GM18508 (cell line): ENCODE results near the gene BRI3.
A peak's percentile ranks its signal among the peaks of the same experiment; 100 is the strongest.

ENCODE experiments used
- ATAC-seq: cut with Tn5 transposase; IDR thresholded peaks from one replicate; pipeline ENCODE4 v1.9.1; 2021; ENCODE audit warnings: moderate number of reproducible peaks; ENCODE audit not compliant: insufficient read depth, unreplicated experiment

The BRI3 gene

GRCh38 chr7:98251601-98252424 is 29.7 kb upstream of the BRI3 start, which contains the start of gene TECPR1:
Gene TECPR1 (minus strand): TSS chr7:98252232. CDS start chr7:98246146, 6,086 bp downstream.
- peak; percentile 92 for ATAC-seq

- peak; percentile 19 for ATAC-seq
These were observed 28.9 kb upstream of the BRI3 start for GRCh38 chr7:98252425-98253054.

DNA sequence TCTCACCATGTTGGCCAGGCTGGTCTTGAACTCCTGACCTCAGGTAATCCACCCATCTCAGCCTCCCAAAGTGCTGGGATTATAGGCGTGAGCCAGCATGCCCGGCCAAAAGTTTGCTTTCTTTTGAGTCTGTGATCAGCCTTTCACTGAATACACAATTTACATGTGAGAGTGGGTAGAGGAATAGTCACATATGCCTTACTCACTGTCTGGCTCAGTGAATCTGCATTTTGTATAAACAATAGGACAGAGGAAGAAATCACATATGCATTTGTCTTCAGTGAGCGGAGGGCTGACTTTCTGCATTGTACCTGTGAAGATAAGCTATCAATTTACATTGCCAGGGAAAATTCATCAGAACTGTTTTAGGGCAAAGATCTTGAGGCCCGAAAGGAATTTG is 27.0 kb upstream of the BRI3 start:
- no peak for ATAC-seq

GRCh38 chr7:98254951-98255610 is 26.4 kb upstream of the BRI3 start:
- ATAC-seq, result no peak

DNA sequence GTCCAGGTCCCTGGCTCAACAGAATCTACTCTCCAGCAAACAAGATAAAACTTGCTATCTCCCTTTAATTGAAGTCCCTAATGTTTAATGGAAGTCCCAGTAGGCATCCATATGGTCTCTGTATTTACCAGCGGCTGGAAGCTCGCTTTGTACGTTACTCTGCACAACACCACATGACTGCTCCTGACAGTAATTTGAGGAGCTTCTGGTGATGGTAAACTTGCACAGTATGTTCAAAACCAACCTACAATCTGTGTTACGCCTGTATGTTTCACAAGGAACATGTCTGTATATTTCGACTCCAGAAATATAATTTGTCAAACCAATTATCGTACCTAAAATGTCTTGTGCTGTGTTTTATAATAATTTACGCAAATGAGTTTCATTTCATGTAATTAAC is 25.1 kb upstream of the BRI3 start:
- ATAC-seq, result no peak

- no peak for ATAC-seq
These were observed 23.8 kb upstream of the BRI3 start for GRCh38 chr7:98257701-98258100.

DNA sequence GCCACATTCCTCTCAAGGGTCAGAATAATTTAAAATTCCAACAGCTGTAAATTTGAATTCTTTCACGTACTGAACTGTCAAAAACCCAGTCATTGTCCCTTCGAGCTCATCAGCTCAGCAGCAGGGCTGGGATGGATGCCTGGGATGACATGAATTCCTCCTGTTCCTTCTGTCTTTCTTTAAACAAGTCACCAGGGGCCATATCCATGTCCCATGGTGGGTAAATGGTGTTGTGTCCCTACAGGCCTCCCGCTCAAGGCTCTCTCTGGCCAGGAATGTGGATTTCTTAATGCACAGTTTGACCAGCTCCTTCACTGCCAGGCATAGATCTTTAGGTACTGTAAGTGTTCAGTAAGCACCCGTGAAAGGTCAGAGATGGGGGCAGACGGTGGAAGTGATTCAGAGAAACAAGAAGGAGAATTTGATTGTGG is 15.6 kb upstream of the BRI3 start:
- no peak for ATAC-seq

- no peak for ATAC-seq
These were observed 14.6 kb upstream of the BRI3 start for GRCh38 chr7:98266840-98267239.

GRCh38 chr7:98267303-98267702 is 14.2 kb upstream of the BRI3 start:
- no peak for ATAC-seq

GRCh38 chr7:98276241-98276761 is 5.2 kb upstream of the BRI3 start:
- ATAC-seq, result no peak

- ATAC-seq, result no peak
These were observed 3.1 kb upstream of the BRI3 start for GRCh38 chr7:98278408-98278807.

DNA sequence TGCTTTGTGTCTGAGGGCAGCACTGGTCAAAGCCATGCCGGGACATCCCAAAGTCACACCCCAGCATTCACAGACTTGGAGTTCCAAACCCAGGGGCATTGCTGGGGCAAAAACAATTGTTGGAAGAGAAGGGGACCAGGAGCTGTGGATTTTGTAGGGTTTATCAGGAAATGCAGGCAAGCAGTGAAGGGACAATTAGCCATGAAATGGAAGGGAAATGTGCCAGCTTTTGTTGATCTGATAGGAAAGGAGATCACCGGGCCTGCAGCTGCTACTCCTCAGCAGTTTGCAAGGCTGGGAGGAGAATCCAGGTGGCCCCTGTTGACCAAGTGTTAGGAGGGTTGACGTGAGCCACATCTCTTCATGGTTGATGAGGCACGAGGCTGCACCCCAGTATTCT is 2.5 kb upstream of the BRI3 start:
- ATAC-seq, result no peak

DNA sequence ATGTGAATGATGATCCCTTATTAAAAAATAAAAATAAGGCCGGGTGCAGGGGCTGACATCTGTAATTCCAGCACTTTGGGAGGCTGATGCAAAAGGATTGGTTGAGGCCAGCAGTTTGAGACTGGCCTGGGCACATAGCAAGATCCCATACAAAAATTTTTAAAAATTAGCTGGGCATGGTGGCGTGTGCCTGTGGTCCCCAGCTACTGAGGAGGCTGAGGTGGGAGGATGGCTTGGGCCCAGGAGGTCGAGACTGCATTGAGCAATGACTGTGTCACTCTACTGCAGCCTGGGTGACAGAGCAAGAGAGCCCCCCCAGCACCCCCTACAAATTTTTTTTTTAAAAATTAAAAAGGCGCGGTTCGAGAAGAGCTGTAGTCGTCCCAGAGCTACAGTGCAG is 1.2 kb upstream of the BRI3 start:
- no peak for ATAC-seq

- peak; percentile 16 for ATAC-seq
These were observed 496 bp downstream of the BRI3 start for GRCh38 chr7:98281757-98282606.

DNA sequence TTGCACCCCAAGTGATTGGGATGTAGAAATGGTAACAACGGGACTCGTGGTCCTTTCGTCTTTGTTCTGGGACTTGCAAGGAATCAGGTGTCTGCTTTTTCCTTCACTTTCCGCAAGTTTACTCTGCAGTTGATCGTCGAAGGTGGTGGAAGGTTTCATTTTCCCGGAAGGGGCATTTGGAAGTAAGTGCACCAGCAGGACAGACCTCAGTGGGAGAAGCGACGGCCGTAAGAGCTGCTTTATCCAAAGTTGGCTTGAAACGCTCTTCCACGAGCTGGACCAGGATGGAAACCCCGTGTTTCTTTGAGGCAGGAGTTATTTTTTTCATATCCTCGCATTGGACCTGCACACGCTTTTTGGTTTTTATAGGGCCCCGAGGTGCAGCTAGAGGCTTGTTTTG is 1.2 kb downstream of the BRI3 start:
- ATAC-seq, result no peak

DNA sequence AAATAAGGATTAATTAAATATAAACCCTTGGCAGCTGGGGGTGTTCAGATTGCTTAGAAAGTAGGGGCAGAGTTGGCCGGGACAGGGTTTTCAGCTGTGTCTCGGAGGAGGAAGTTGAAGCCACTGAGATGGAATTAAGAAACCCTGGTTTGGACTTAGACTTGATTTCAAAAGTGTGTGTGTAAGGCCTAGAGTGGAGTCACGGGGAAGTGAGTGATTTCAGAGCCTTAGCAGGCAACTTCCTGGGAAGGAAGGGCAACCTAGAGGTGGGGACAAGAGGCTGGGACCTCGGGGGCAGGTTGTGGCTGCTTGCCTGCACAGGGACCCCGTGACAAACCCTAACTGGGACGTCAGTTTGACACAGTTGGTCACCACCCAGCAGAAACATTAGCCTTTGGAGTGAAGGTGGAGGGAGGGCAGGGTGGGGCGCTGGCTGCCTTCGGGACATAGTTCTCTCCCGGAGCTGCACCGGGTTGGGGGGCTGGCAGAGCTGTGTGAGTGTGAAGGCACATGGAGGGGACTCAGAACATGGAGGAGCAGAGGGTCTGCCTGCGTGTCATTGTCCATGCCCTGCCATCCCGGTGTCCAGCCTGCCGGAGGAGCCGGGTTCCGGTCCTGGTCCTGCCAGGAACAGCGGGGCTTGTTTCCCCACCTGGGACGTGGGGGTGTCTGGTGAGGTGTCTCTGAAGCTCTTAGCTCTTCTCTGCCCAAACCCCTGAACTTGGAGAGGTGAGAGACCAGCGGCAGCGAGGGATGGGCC is 1.8 kb downstream of the BRI3 start:
- no peak for ATAC-seq

DNA sequence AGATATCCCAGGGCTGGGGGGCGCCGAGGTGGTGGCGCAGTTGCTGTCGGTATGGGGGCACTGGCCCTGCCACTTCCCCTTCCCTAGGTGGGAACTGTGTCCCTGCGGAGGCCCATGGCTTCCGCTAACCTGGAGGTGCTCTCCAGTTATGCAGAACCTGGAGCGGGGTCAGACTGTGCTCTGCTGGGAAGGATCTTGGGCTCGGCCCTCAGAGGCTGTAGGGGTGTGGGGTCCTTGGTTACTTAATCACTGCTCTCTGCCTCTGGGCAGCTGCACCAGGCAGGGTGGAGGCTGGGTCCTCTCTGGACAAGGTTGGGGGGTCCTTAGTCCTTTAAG is 2.4 kb downstream of the BRI3 start:
- ATAC-seq, result no peak

GRCh38 chr7:98284335-98285036 is 3.0 kb downstream of the BRI3 start:
- no peak for ATAC-seq
